Fibroblast of the aortic adventitia (primary cell): ENCODE results near the gene VPS45. TPM values are rescaled to one million over a fixed set of nuclear protein-coding genes. Genes with fewer than 3 reads are reported as not detected.

Experiments
- DNase-seq: peaks from one replicate; pipeline ENCODE4 v3.0.0-alpha.2; 2010; ENCODE audit warnings: low read depth
- H3K4me3 ChIP-seq: 2 replicates; pipeline ENCODE4 v1.5.1; 2011; ENCODE audit warnings: low read depth, mild to moderate bottlenecking, control low read depth, low read length, moderate library complexity
- CTCF ChIP-seq: IDR thresholded peaks from 2 replicates; pipeline ENCODE4 v1.5.1; 2011; ENCODE audit warnings: mild to moderate bottlenecking, low read length, control low read depth, inconsistent platforms; ENCODE audit not compliant: insufficient read depth
- total RNA-seq: library from RNA; depleted of rRNA; stranded (reverse); fragments of >200 nt; gene quantifications from 2 replicates; pipeline ENCODE4 v1.2.3, GENCODE V29; 2012; ENCODE audit warnings: low replicate concordance

VPS45 gene
- total RNA-seq, 1 donor, result 47.8 TPM

- no peak for TF ChIP-seq CTCF
- peak within 1 kb of the TSS; percentile 69 for H3K4me3 ChIP-seq
- peak; percentile 72 for DNase-seq
Observed at GRCh38 chr1:150149271-150150132, 81.9 kb downstream of the VPS45 start, which contains the start of gene PLEKHO1. TSS of gene PLEKHO1 (plus strand) at chr1:150149916. CDS start at chr1:150150258, 342 bp downstream.

GRCh38 chr1:150150133-150151021 is 82.8 kb downstream of the VPS45 start:
- peak; percentile 29 for DNase-seq
- peak overlapping the region; percentile 69 for H3K4me3 ChIP-seq
- no peak for TF ChIP-seq CTCF

DNA sequence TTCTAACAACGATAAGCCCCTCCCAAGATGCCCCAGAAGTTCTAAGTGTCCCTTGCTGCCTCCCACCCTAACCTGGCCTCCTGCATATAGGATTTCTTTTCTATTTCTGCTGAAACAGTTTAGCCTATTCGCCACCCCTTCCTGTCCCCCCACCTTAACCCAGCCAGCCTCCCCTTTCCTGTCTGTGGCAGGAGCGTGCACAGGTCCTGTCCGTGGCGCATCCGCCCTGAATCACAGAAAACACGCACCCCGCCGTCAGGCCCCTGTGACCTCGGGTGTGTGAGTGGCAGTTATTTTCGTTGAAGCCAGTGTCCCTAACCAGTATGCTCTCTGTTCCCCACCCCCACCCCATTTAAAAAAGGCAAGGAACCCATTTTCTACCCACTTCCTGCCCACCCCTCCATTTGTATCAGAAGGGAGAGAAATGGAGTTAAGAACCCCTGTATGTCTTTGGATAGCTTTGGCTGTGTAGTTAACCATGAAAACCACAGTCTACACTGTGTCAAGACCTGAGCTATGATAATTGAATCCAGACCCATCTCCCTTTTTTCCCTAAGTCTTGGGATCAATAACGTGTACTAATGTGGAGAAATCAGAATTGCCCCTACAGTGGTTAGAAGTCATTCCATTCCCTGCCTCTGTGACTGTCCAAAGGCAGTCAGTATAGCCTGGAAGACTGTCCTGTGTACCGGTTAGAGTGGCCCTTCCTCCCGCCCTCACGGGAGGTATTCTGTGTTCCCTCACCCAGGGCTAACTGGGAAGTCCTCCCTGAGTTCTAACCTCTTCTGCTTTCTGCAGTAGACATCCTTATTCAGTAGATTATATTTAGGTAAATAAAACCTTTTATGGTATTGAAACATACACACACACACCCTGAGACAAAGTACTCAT is 84.0 kb downstream of the VPS45 start:
- no peak for DNase-seq
- no peak for TF ChIP-seq CTCF
- H3K4me3 ChIP-seq, result peak overlapping the region; percentile 69

DNA sequence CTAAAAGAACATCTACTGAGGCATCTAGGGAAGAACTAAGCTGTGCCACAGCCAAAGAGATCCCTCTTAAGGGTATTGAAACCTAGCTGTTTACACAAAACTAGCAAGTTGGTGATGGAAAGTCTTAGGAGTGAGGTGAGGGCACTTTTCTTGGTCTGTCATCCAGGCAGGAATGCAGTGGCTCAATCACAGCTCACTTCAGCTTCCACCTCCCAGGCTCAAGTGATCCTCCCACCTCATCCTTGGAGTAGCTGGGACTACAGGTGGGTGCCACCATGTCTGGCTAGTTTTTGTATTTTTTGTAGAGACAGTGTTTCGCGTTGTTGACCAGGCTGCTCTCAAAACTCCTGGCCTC is 84.6 kb downstream of the VPS45 start:
- no peak for TF ChIP-seq CTCF
- H3K4me3 ChIP-seq, result peak overlapping the region; percentile 69
- no peak for DNase-seq

GRCh38 chr1:150152772-150153456 is 85.3 kb downstream of the VPS45 start:
- peak; percentile 58 for DNase-seq
- no peak for TF ChIP-seq CTCF
- H3K4me3 ChIP-seq, result peak overlapping the region; percentile 22
